Subcutaneous abdominal adipose tissue (tissue), 5 donors: Measurements from ENCODE around the gene UBE2D1.
A peak's percentile ranks its signal among the peaks of the same experiment; 100 is the strongest.

Experiments used
- H3K27ac ChIP-seq: one replicate; pipeline ENCODE4 v1.7.0; 2013; ENCODE audit warnings: low read depth, mild to moderate bottlenecking, inconsistent platforms, low read length, moderate library complexity
- H3K27me3 ChIP-seq, 5 donors: one replicate each; pipeline ENCODE4 v1.7.0; 2013; ENCODE audit warnings: low read length in 5 of 5, inconsistent platforms in 1 of 5; ENCODE audit not compliant: control insufficient read depth in 5 of 5, insufficient read depth in 4 of 5
- H3K36me3 ChIP-seq, 5 donors: one replicate each; pipeline ENCODE4 v1.7.0; 2013; ENCODE audit warnings: low read length in 5 of 5; ENCODE audit not compliant: control insufficient read depth in 5 of 5, insufficient read depth in 5 of 5
- H3K4me1 ChIP-seq, 5 donors: one replicate each; pipeline ENCODE4 v1.7.0; 2013; ENCODE audit warnings: low read length in 5 of 5, mild to moderate bottlenecking in 3 of 5, moderate library complexity in 1 of 5; ENCODE audit not compliant: control insufficient read depth in 5 of 5, insufficient read depth in 5 of 5
- H3K4me3 ChIP-seq, 5 donors: one replicate each; pipeline ENCODE4 v1.7.0; 2013; ENCODE audit warnings: low read length in 5 of 5, low read depth in 1 of 5
- H3K9ac ChIP-seq, 5 donors: one replicate each; pipeline ENCODE4 v1.7.0; 2013; ENCODE audit warnings: low read length in 5 of 5, mild to moderate bottlenecking in 4 of 5, moderate library complexity in 3 of 5
- H3K9me3 ChIP-seq, 5 donors: one replicate each; pipeline ENCODE4 v1.7.0; 2013; ENCODE audit warnings: low read length in 5 of 5; ENCODE audit not compliant: control insufficient read depth in 5 of 5
- donor health status: healthy.
- donor health status: healthy.
- donor health status: healthy.
- donor health status: healthy.
- donor health status: healthy.

The UBE2D1 gene

DNA sequence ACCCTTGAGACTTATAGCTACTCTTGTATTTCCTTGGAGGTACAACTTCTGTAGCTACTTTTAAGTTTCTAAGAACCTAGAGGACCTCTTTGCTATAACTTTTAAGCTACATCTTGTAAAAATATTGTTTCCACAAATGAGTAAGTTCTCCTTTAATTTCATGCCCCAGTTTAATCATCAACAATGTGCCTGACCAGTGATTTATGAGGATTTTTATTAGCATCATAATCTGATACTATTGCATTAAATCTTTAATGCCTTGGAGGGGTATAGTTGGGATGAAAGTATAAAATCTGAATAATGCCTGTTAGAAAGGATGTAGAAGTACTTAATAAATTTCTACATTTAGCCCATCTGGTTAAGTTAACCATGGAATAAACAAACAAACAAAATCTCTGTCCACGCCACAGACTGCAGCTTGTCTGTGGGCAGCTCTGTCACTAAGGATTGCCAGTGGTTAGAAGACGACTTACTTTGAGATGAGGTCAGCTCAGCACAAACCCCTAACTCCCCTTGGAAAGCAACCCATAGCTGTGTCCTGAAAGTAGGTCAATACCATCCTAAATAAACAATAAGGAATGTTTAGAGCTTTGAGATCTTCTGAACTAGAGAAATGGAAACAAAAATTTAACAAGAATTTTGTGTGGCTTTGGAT is 18.3 kb downstream of the UBE2D1 start:
- Histone ChIP-seq H3K9me3 (no peaks in the 10 kb centered on the region), H3K27ac (no peak overlapping the region), H3K4me3 (no peak overlapping the region), H3K4me1 (peaks cover 0 to 15% (median 8%) of the 10 kb centered on the region in 5 donors), H3K9ac (no peak overlapping the region), H3K36me3 (no peaks in the 10 kb centered on the region), H3K27me3 (no peaks in the 10 kb centered on the region)

DNA sequence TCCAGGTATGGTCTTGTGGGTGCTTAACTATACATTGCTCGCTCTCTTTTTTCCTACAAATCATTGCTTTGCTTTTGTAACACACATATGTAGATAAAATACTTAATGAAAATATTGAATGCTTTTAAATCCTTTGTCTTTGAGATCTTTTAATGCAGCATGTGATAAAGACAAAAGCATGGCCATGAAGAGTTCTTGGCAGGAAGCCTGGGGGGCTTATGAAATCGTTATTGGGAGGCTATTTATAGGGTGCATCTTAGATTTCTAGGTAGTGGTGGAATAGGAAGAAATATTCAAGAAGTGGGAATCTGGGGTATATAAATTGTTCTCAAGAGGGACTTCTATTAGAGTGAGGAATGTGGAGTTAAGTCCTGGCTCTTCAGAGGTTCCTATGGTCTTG is 21.9 kb downstream of the UBE2D1 start:
- Histone ChIP-seq H3K4me3 (no peak overlapping the region), H3K27me3 (no peaks in the 10 kb centered on the region), H3K4me1 (peaks cover 0 to 8% (median 3%) of the 10 kb centered on the region in 5 donors), H3K27ac (no peak overlapping the region), H3K9ac (no peak overlapping the region), H3K36me3 (no peaks in the 10 kb centered on the region), H3K9me3 (no peaks in the 10 kb centered on the region)

DNA sequence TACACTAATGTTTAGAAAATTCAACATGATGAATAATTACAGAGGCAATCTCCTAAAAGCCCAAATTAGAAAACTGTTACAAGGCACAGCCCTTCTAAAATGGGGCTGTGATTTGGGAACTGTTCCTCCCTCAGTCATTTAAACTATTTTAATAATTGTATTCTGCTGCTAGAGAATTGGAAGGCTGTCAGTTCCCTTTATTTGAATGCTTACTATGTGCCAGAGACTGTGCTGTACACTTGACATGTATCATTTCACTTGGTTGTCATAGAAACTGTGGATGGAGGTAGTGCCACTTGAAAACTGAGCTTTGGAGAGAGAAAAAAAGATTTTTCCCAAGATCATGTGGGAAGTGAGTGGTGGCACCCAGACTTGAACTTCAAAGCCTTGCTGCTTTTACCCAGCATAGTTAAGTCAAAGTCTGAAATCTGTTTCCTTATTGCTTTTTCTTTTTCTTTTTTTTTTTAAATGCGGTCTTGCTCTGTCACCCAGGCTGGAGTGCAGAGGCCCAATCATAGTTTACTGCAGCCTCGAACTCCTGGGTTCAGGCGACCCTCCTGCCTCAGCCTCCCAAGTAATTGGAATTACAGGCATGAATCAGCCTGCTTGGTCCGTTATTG is 23.6 kb downstream of the UBE2D1 start:
- Histone ChIP-seq H3K4me1 (peaks cover 0 to 13% (median 5%) of the 10 kb centered on the region in 5 donors), H3K36me3 (no peaks in the 10 kb centered on the region), H3K27ac (no peak overlapping the region), H3K9me3 (no peaks in the 10 kb centered on the region), H3K9ac (no peak overlapping the region), H3K4me3 (no peak overlapping the region), H3K27me3 (no peaks in the 10 kb centered on the region)

DNA sequence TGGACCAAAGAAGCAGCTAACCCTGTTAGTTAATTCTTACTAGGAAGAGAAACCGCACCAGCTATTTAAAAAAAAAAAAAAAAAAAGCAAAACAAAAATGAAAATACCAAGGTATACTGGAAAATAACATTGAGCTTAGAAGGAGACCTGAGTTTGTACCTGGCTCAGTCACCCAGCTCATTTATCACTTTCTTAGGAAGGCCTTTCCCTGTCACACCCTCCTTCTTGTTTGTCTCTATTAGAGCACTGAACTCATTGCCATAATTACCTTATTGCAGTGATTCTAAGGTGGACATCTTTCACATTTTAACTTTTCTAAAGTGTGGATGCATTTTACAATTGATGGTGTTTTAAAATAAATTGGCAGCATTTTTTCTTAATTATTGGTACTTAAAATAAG is 24.1 kb downstream of the UBE2D1 start:
- Histone ChIP-seq H3K4me1 (peaks cover 0 to 13% (median 5%) of the 10 kb centered on the region in 5 donors), H3K36me3 (no peaks in the 10 kb centered on the region), H3K9ac (no peak overlapping the region), H3K27ac (no peak overlapping the region), H3K9me3 (no peaks in the 10 kb centered on the region), H3K27me3 (no peaks in the 10 kb centered on the region), H3K4me3 (no peak overlapping the region)

DNA sequence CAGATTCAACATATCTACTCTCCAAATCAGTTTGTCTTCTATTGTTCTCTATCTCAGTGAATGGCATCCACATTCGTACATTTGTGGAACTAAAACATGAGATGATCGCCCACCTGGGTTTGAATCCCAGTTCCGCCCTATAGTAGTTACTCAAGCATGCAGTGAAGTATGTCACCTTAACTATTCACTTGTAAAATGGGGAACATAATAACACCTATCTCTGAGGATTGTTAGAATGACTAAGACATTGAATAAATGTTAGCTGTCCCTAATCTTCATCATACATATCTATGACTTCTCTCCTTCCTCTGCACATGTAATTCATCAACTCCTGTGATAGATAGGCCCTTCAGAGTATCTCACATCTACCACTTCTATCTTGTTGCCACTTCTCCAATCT is 24.7 kb downstream of the UBE2D1 start:
- Histone ChIP-seq H3K4me3 (no peak overlapping the region), H3K27ac (no peak overlapping the region), H3K27me3 (no peaks in the 10 kb centered on the region), H3K4me1 (peaks cover 0 to 13% (median 5%) of the 10 kb centered on the region in 5 donors), H3K36me3 (peaks cover 0 to 5% (median 2%) of the 10 kb centered on the region in 5 donors), H3K9me3 (no peaks in the 10 kb centered on the region), H3K9ac (no peak overlapping the region)

DNA sequence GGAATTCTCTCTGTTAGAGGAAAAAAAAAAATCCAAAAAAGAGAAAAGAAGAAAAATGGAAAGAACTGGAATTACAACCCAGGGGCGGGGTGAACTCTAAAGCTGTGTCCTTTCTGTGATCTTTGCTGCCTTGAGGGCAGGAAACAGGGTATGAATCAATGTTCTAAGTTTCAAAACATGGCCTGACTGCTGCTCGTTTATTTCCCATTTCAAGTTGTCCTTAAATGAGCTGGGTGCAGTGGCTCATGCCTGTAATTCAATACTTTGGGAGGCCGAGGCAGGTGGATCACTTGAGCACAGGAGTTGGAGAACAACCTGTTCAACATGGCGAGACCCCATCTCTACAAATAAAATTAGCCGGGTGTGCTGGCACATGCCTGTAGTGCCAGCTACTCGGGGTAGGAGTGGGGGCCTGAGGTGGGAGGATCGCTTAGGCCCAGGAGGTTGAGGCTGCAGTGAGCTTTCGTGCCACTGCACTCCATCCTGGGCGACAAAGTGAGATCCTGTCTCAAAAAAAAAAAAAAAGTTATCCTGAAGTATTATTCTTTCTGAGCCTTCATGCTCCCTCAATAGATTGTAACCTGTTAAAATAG is 25.7 kb downstream of the UBE2D1 start:
- peaks cover 0 to 13% (median 0%) of the 10 kb centered on the region in 5 donors for H3K4me1 ChIP-seq
- no peaks in the 10 kb centered on the region for H3K27me3 ChIP-seq
- H3K9ac ChIP-seq = no peak overlapping the region
- no peak overlapping the region for H3K4me3 ChIP-seq
- H3K36me3 ChIP-seq = peaks cover 0 to 13% (median 4%) of the 10 kb centered on the region in 5 donors
- H3K9me3 ChIP-seq = no peaks in the 10 kb centered on the region
- H3K27ac ChIP-seq = no peak overlapping the region

DNA sequence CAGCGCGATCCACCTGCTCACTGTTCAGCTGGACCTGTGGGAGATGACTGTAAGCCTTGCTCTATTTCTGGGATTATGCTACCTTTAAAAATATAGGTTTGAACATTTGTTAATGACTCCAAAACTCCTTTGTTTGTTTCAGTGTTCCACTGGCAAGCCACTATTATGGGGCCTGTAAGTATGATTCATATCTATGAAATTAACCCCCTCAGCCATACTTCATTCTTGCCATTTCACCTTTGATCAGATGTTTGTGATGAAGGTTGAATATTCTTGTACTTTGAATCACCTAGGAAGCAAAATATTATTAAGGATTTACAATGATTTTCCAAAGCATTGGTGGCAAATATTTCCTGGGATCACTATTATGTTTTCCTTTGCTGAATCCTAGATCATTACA is 26.5 kb downstream of the UBE2D1 start:
- H3K27me3 ChIP-seq = no peaks in the 10 kb centered on the region
- H3K9me3 ChIP-seq = no peaks in the 10 kb centered on the region
- peaks cover 0 to 15% (median 4%) of the 10 kb centered on the region in 5 donors for H3K36me3 ChIP-seq
- no peak overlapping the region for H3K9ac ChIP-seq
- peaks cover 0 to 13% (median 0%) of the 10 kb centered on the region in 5 donors for H3K4me1 ChIP-seq
- H3K27ac ChIP-seq = peak overlapping the region; percentile 62
- H3K4me3 ChIP-seq = no peak overlapping the region

DNA sequence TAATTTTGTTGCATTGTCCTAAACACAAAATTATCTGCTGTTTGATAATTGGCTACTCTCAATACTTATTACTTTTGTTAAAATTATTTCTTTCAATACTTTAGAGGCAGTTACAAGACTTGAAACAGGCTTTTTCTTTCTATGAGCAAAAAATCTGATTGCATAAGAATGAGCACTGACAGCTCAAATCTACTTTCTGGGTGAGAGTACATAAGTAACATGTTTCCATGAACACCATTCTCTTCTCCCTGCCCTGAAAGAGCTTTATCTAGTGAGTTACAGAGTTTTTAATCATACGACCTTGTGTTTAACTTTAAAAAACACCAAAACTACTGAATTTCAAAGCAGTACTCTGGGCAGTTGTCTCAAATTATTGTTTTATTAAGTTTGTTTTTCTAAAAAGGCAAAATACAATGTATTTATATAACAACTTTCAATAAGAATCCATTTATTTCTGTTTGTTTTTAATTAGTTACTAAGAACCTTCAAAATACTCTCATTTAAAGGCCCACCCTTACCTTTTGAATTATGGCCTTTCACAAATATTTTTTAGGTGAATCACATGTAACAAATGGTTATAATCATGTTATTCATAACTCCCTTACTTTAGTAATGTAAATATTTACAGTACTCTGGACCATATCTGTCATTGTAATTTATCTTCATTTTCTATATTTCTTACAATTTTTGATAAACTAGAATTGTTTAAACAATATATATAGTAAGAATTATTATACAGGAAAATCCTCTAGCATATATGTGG is 27.4 kb downstream of the UBE2D1 start:
- Histone ChIP-seq H3K4me3 (no peak overlapping the region), H3K36me3 (peaks cover 0 to 15% (median 4%) of the 10 kb centered on the region in 5 donors), H3K27me3 (no peaks in the 10 kb centered on the region), H3K27ac (peak overlapping the region; percentile 62), H3K4me1 (peaks cover 0 to 7% (median 0%) of the 10 kb centered on the region in 5 donors), H3K9me3 (no peaks in the 10 kb centered on the region), H3K9ac (no peak overlapping the region)

DNA sequence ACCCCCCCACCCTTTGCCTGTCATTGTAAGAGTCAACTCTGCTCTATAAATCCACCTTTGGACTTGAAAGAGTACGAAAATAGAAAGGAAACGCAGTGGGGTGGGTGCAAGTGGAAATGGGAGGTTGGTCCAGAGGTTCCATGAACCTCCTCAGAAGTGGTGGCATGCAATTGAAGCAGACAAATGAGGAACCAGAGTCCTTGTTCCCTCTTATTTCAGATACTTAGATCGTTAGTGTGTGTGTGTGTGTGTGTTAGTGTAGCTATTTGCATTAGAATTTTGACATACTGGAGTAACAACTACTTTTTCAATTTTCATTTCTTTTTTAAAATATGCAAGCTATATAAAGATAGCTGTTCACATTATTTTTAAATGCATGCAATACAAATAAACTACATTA is 32.3 kb downstream of the UBE2D1 start:
- peaks cover 0 to 2% (median 0%) of the 10 kb centered on the region in 5 donors for H3K4me1 ChIP-seq
- no peaks in the 10 kb centered on the region for H3K27me3 ChIP-seq
- H3K27ac ChIP-seq = no peak overlapping the region
- no peak overlapping the region for H3K4me3 ChIP-seq
- H3K9ac ChIP-seq = no peak overlapping the region
- H3K36me3 ChIP-seq = peaks cover 0 to 15% (median 9%) of the 10 kb centered on the region in 5 donors
- H3K9me3 ChIP-seq = no peaks in the 10 kb centered on the region

DNA sequence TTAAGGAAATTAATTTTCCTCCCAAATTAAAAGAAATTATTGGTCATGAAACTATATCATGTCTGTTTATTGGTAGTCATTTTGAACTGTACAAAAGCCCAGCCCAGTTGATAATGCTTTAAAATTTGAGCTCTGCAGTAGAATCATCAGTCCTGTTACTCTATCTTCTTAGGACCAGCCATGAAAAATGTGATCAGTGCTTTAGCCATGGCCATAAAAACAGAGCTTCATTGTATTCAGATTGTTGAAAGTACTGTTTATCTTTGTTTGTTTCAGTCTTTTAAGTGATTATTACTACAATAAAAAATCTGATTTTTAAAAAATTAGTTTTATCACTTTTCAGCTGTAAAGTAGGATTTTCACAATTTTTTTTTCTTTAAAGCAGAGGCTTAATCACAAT is 36.7 kb downstream of the UBE2D1 start:
- H3K27ac ChIP-seq = no peak overlapping the region
- H3K4me1 ChIP-seq = no peaks in the 10 kb centered on the region

More for the DNA sequence above, 36.7 kb downstream of the UBE2D1 start:
- no peak overlapping the region for H3K9ac ChIP-seq
- H3K4me3 ChIP-seq = no peak overlapping the region
- H3K9me3 ChIP-seq = no peaks in the 10 kb centered on the region
- H3K36me3 ChIP-seq = peaks cover 0 to 5% (median 0%) of the 10 kb centered on the region in 5 donors
- H3K27me3 ChIP-seq = no peaks in the 10 kb centered on the region
